Amniotic epithelial cell (primary cell): ENCODE data around the gene SOX8.

Experiments
- DNase-seq: peaks from one replicate; pipeline ENCODE4 v3.0.0-alpha.2; 2010; ENCODE audit warnings: low read depth

SOX8 gene

DNA sequence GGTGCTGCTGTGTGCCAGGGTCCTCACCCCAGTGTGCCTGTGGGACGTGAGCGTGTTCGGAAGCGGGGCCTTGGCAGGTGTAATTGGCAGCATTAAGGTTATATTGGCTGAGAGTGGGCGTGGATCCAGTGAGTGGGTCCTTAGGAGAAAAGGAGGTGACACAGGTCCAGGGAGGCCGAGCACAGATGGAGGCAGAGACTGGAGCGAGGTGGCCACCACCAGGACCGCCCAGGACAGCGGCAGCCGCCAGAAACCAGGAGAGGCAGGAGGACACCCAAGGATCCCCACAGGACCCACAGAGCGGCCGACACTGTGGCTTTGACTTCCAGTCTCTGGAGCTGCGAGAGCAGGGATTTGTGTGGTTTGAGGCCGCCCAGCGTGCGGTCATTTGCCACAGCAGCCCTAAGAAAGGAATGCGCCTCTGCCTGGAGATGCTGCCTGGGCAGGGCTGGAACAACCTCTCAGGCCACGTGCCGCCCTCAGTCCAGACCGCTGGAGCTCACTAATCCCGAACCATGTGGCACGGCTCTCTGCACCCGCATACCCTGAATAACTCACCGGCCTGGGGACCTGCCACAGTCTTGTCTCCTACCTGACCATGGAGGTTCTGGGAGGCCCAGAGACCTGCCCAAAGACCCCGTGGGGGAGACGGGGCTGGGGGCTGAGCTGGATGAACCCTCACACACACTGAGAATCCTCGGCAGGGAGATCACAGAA is 45.4 kb downstream of the SOX8 start:
- DNase-seq = peak; percentile 24

DNA sequence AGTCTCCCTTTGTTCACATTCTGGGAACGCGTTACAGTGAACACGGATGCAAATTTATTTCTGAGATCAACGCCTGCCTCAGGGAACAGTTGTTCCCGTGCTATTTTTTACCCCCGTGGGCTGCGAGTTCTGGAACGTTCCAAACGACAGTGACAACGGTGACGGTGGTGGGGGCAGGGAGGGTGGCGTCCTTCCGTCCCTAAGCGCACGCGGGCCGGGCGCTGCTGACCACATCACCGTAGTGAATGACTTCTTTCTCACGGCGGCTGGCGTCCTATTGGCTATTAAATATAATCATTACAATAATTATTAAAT is 45.9 kb downstream of the SOX8 start:
- no peak for DNase-seq

DNA sequence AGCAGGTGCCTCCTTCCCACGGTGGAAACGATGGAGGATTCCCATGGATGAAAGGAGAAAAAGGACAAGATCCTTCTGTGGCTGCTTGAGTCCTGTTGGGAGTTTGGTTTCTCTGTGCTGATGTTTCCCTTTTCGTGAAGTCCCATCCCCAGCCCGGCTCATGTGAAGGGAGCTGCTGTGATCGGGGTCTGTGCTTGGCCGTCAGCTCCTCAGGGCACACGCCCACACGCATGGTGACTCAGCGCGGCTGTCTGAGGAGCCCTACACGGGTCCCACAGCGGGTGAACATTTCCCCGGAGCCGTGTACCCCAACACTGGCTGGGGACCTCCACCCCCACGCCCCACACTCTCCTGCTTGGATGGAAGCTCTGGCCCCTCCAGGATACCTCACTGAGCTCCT is 46.5 kb downstream of the SOX8 start:
- no peak for DNase-seq

DNA sequence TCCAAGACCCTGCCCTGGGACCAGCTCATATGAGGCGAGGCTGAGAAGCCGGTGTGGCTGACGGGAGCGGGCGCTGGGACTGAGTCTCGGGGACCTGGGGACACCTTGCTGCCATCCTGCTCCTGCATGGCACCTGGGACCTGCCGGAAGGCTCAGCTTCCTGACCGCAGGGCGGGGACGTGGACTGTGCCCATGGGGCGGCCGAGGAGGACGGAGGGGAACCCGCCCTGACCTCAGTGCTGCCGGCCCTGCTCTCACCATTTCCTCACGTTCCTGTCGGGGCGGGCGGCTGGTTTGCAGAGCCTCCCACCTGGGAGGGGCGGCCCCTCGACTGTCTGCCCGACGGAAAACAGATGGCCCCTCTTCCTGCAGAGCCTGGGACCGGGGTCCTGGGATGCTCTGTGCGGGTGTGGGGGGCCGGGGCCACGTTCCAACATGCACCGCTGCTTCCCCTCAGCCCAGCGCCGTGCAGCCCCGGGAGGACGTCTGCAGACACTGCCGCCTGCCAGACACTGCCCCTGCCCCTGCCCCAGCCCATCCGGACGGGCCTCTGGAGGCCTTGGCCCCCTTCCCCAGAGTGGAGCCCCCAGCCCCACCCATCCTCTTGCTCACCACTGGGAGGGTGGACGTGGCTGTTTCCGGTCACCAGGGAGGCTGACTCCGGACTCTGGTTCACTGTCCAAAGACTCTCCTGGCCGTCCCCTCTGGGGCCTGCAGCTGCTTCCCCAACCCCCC is 47.1 kb downstream of the SOX8 start:
- no peak for DNase-seq

DNA sequence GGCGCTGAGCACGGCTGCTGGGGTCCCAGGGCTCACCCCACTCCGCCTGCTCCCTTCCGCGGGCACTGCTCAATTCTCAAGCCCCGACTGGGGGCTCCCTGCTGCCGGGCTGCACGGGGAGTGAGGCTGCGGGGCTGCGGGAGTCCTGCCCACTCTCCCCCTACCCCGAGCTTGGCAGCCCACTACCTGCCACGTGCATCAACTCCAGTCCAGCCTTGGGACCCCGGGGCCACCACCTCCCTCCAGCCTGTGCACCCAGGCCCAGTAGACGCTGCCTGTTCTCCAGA is 47.6 kb downstream of the SOX8 start:
- DNase-seq = no peak

DNA sequence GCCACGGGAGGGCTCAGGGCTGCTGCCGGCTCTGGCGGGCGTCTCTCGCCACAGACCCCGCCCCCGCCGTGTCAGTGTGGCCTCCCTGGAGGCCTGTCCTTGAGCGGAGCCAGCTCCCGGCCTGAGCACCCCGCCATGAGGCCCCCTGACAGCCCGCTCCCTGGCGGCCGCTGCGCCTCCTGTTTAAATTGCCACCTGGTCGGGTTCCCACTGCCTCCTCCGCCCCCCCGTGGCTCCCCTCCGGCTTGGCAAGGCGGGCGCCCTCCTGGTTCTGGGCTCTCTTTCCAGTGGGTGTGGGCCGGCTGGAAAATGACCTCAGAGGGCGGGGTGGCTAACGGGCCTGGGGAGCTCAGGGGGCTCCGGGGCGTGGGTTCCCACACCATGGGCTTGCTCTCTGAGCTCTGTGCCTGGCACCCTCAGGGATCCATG is 48.9 kb downstream of the SOX8 start:
- DNase-seq = no peak

DNA sequence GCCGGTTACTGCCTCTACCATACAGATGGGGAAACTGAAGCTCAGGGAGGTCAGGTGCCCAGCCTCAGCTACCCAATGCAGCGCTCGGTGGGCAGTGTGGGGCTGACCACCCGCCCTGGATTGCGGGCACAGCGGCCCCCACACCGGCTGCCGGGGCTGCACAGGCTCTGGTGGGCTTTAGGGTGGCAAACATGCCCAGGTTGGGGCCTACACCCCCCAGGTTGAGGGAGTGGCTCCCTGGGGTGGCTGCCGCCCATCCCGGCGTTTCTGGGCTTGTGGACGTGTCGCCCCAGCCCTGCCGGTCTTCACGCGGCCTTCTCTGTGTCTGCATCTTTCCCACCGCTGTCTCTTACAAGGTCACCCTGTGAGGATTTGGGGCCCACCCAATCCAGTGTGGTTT is 50.1 kb downstream of the SOX8 start:
- DNase-seq = no peak

DNA sequence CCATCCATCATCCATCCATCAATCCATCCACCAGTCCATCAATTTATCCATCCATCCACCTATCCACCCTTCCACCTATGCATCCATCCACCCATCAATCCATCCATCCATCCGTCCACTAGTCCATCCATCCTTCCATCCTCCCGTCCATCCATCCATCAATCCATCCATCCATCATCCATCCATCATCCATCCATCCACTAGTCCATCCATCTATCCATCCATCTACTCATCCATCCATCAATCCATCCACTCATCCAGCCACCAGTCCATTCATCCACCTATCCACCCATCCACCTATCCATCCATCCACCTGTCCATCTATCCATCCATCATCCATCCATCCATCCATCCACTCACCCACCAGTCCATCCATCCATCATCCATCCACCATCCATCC is 51.0 kb downstream of the SOX8 start:
- DNase-seq = no peak

DNA sequence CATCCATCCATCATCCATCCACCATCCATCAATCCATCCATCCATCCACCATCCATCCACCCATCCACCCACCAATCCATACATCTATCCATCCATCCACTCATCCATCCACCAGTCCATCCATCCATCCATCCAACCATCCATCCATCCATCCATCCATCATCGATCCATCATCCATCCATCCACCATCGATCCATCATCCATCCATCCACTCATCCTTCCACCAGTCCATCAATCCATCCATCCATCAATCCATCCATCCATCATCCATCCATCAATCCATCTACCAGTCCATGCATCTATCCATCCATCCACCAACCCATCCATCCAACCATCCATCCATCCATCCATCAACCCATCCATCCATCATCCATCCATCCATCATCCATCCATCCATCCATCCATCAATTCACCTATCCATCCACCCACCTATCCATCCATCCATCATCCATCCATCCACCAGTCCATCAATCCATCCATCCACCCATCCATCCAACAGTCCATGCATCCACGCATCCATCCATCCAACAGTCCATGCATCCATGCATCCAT is 51.6 kb downstream of the SOX8 start:
- DNase-seq = no peak

DNA sequence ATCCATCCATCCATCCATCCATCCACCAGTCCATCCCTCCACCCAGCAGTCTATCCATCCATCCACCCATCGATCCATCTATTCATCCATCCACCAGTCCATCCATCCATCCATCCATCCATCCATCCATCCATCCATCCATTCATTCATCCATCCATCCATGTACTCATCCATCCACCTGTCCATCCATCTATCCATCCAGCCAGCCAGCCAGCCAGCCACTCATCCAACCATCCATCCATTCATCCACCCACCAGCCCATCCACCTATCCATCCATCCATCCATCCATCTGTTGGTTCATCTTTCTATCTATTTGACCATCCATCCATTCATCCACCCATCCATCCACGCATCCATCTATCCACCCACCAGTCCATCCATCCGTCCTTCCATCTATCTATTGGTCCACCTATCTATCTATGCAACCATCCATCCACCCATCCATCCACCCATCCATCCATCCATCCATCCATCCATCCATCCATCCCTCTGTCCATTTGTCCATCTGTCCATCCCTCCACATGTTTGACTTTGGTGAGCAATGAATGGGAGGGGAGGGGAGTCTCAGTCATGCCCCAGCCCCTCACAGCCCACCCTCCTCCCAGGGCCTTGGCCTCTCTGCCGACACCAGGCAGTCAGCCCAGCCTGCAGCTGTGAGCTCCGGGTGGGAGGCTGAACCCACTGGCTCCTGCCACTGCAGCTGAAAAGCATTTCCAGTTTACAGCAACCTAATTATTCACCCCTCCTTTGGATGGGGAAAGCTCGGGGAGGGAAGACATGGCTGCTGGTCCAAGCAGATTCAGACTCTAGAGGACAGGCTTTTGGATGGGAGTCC is 52.9 kb downstream of the SOX8 start:
- DNase-seq = no peak

DNA sequence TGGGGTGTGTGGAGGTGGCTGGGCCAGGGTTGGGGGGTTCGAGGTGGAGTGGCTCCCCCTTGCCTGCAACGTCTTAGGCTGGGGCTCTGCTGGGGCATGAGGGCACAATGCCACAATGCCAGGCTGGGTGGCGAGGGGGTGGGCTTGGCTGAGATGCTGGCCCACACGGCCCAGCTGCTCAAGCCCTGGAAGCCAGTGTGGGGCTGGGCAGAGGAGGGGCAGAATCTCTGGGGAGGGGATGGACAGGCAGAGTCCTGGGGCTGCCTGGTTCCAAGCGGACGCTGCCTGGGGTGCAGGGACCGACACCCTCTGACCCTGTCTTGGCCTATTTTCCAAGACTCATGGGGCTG is 53.5 kb downstream of the SOX8 start:
- DNase-seq = no peak

DNA sequence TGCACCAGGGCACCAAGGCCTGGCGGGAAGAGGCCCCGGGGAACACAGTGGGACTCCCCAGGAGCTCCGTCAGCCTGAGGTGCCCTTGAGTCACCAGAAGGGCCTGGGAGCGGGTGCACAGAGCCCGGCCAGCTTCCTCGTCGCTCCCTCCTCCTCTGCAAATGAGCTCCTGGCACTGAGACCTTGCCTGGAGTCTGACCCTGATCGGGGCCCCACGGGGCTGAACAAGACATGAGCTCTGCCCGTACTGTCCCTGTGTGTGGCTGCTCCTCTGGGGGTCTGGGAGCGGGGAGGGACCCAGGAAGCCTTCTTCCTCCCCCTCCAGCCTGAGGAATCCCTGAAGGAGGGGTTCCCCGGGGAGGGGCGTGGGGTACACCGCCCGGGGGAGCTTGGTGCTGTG is 54.6 kb downstream of the SOX8 start:
- DNase-seq = no peak
